ENCODE results near the gene CYSRT1. TPM values are rescaled to one million over a fixed set of nuclear protein-coding genes. Genes with fewer than 3 reads are reported as not detected.

The CYSRT1 gene
- total RNA-seq, 1 experiment from 2014 or later: 16.0 TPM

DNA sequence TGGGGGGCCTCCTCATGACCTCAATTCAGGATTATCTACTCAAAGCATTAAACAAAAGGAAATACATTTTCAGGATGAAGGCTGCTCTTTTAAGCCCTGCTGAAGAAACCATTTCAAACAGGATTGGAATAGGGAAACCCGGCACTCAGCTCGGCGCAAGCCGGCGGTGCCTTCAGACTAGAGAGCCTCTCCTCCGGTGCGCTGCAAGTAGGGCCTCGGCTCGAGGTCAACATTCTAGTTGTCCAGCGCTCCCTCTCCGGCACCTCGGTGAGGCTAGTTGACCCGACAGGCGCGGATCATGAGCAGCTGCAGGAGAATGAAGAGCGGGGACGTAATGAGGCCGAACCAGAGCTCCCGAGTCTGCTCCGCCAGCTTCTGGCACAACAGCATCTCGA lies 20.2 kb upstream of the CYSRT1 start:
- in situ Hi-C loops (cut with HindIII; ENCODE audit: low sequenced_read_pairs): no loop called here
- no peak for DNase-seq (ENCODE audit: low spot score)

- in situ Hi-C loops (cut with HindIII; ENCODE audit: low sequenced_read_pairs): no loop called here
- peak; percentile 89 for DNase-seq (ENCODE audit: low spot score)
Measured at GRCh38 chr9:137205126-137206069, 19.6 kb upstream of the CYSRT1 start, which contains the start of the genes NDOR1 and TMEM203. Gene NDOR1 (plus strand): TSS chr9:137205700. CDS start chr9:137205778, 78 bp downstream. Gene TMEM203 (minus strand): TSS chr9:137205648. CDS start chr9:137205414, 234 bp downstream.

DNA sequence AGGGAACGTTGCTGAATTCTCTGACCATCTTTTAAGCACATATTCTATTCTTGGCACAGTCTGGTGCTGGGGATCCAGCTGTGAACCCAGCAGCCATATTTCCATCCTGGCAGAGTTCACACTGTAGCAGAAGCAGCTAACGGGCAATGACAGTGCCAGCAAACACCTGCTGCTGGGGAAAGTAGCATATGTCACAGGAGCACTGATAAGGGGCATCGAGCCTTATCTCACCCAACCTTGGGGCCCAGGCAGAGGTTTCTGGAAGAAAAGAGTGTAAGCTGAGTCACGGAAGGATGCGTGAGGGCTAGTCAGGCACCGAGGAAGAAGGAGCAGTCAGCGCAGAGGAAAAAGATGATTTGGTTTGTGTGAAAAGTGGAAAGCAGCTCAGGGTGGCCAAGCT lies 18.4 kb upstream of the CYSRT1 start:
- no peak for DNase-seq (ENCODE audit: low spot score)
- in situ Hi-C loops (cut with HindIII; ENCODE audit: low sequenced_read_pairs): no loop called here

DNA sequence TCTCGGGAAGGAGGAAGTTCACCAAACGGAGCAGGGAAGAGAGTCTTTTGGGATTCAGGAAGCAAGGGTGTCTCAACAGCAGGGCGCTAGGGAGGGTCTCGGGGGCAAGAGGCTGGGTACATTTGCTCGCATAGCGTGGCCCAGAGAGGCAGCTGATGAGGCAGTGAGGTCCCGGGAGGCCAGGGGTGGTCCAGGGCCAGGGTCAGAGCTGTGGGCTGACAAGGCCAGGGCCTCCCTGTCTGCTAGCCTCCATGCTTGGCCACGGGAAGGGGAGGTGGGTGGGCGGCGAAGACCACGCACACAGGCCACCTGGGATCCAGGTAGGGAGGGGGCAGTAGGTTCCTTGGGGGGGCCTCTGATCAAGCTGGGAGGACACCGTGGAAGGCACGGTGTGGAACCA lies 13.4 kb upstream of the CYSRT1 start:
- no peak for DNase-seq (ENCODE audit: low spot score)
- in situ Hi-C loops (cut with HindIII; ENCODE audit: low sequenced_read_pairs): no loop called here

- DNase-seq (ENCODE audit: low spot score): no peak
Measured at GRCh38 chr9:137212520-137212919, 12.5 kb upstream of the CYSRT1 start.

GRCh38 chr9:137213160-137214060 lies 11.6 kb upstream of the CYSRT1 start:
- no peak for DNase-seq (ENCODE audit: low spot score)
- in situ Hi-C loops (cut with HindIII; ENCODE audit: low sequenced_read_pairs): no loop called here

More at GRCh38 chr9:137212520-137212919, 12.5 kb upstream of the CYSRT1 start:
- in situ Hi-C loops (cut with HindIII; ENCODE audit: low sequenced_read_pairs): no loop called here

GRCh38 chr9:137214620-137215019 lies 10.4 kb upstream of the CYSRT1 start:
- no peak for DNase-seq (ENCODE audit: low spot score)
- in situ Hi-C loops (cut with HindIII; ENCODE audit: low sequenced_read_pairs): no loop called here

- in situ Hi-C loops (cut with HindIII; ENCODE audit: low sequenced_read_pairs): no loop called here
- no peak for DNase-seq (ENCODE audit: low spot score)
Measured at GRCh38 chr9:137215196-137215986, 9.6 kb upstream of the CYSRT1 start.

DNA sequence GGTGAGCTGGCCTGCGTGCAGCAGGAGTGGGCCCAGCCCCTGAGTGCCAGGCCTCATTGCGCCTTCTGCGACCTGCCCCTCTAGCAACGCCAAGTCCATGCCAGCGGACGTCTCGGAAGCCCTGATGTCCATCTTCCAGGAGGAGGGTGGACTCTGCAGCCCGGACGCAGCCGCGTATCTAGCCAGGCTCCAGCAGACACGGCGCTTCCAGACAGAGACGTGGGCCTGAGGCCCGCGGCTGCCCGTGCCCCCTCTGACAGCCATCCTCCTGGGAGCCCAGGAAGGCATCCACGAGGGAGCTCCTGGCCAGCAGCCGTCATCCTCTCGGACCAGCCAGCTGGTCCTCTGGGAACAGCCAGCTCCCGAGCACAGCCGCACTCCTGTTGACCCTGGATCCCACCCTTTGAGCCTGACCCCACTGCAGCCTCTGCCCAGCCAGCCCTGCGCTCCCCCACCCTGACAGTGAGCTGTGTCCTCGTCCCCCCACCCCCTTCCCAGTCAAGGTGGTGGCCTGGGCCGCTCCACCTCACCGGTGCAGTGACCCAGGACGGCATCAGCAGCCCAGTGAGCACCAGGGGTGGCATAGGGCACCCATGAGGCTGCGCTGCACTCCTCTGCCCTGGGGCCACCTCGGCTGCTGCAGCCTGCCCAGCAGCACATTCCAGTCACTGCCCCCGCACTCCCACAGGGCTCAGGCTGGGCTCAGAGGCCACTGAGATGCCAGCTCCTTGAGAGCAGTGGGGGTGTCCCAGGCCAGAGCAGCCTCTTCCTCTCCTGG lies 8.6 kb upstream of the CYSRT1 start:
- in situ Hi-C loops (cut with HindIII; ENCODE audit: low sequenced_read_pairs): no loop called here
- DNase-seq (ENCODE audit: low spot score): no peak

DNA sequence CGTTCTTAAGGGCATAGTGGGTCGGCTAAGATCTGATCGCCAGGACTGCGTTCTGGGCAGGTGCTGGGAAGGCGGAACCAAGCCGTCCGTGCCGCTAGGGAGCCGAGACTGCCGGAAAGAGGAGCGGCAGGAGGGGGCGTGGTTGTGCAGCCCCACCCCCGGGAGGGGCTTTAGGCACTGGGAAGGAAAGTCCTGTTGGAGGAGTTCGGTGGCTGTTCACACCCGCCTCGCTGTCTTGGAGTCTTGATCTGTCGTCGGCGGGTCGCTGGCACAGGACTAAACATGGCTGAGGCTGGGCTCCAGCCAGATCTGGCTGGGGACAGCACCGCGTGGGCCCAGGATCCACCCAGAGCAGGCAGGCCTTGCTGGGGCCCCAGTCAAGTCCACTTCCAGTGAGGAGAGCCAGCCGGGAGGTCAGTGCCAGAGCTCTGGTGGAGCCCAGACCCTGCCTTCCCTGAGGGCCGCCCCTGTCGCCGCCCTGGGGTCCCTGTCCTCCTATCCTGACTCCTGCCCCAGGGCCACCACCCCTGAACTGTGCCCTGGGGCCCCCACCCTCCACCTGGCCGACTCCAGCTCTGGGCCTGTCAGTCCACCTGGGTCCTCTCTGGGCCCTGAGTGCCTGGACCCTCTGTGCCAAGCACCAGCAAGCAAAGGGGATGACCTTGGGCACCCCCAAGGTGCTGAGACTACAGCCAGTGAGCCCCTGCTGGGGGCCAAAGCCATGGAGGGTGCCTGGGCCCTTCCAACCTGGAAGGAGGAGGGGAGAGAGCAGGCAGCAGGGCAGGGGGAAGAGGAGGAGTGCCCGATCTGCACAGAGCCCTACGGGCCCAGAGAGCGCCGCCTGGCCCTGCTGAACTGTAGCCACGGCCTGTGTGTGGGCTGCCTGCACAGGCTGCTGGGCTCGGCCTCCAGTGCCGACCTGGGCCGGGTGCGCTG lies 7.4 kb upstream of the CYSRT1 start:
- in situ Hi-C loops (cut with HindIII; ENCODE audit: low sequenced_read_pairs): no loop called here
- no peak for DNase-seq (ENCODE audit: low spot score)

DNA sequence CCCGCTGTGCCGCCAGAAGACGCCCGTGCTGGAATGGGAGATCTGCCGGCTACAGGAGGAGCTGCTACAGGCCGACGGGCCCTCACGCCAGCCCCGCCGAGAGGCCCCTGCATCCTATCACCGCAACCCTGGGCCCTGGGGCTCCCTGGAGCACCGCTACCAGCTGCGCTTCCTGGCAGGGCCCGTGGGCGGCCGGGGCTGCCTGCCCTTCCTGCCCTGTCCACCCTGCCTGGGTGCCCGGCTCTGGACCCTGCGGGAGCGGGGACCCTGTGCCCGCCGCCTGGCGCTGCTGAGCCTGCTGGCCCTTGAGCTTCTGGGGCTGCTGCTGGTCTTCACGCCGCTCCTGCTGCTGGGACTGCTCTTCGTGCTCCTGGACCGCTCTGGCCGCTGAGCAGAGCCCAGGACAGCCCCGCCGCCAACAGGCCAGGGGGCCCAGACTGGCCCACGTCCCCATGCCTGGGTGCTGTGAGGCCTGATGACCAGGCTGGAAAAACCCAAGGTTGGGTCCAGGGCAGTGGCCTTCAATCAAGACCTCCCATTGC lies 6.7 kb upstream of the CYSRT1 start:
- no peak for DNase-seq (ENCODE audit: low spot score)
- in situ Hi-C loops (cut with HindIII; ENCODE audit: low sequenced_read_pairs): no loop called here

DNA sequence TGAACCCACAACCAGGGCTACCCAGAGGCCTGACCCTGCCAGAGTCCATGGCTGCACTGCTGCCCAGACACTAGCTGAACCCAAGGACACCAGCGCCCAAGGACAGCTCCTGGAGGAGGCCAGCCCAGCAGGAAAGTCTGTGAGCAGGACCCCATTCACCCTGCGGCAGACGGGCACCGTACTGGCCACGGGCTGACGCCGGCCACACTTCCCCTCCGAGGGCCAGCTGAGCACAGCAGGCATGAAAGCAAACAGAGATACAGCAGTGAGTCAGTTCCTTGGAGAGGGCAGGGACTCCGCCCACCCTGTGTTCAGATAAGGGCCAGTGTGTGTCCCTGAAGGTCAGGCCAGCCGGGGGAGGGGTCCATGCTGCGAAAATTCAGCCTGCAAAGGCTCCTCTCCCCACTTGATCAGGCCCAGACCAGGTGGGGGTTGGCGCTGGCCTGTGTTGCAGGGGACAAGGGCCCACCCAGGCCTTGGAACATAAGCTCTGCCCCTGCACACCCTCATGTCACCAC lies 6.2 kb upstream of the CYSRT1 start:
- DNase-seq (ENCODE audit: low spot score): no peak
- in situ Hi-C loops (cut with HindIII; ENCODE audit: low sequenced_read_pairs): no loop called here

GRCh38 chr9:137219757-137220316 lies 5.1 kb upstream of the CYSRT1 start:
- in situ Hi-C loops (cut with HindIII; ENCODE audit: low sequenced_read_pairs): no loop called here

GRCh38 chr9:137220317-137221094 lies 4.5 kb upstream of the CYSRT1 start:
- in situ Hi-C loops (cut with HindIII; ENCODE audit: low sequenced_read_pairs): no loop called here
- no peak for DNase-seq (ENCODE audit: low spot score)

More at GRCh38 chr9:137219757-137220316, 5.1 kb upstream of the CYSRT1 start:
- DNase-seq (ENCODE audit: low spot score): no peak

GRCh38 chr9:137221095-137221505 lies 3.9 kb upstream of the CYSRT1 start:
- in situ Hi-C loops (cut with HindIII; ENCODE audit: low sequenced_read_pairs): no loop called here
- DNase-seq (ENCODE audit: low spot score): no peak
